Measurements from ENCODE around the gene SAMD11. TPM values are rescaled to one million over a fixed set of nuclear protein-coding genes. Genes with fewer than 3 reads are reported as not detected.

Gene SAMD11
- total and polyA plus RNA-seq, 2 of the 13 experiments (the other 11 are each of a cell fraction or from before 2014, with no cell fraction given) = 0.11 TPM; not detected in 1

DNA sequence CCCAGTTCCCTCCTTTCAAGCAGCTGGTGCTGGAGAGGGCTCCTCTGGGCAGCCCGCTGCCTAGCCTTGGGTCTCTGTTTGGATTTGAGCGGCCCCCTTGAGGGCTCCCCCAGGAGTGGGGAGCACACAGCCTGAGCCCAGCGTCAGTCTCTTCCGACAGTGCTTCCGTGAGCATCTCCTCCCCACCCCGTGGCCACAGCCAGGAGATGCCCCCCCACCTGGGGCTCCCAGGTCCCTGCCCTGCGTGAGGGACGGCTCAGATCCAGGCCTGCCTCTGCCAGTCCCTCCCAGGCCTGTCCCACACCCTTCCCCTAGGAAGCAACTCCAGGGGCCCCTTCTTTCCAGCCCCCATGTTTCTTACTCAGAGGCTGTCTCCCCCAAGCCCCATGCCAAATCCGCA lies 3.5 kb downstream of the SAMD11 start:
- Histone ChIP-seq H3K27me3 (ENCODE audit: control insufficient read depth in 1 of 2, insufficient read depth in 2 of 2, low read length in 2 of 2) (peaks cover 38 to 86% of the 10 kb centered on the region in 2 experiments), H3K4me2 (ENCODE audit: low read depth, low read length) (no peak overlapping the region), H4K20me1 (ENCODE audit: insufficient read depth, low read length) (peaks cover 3% of the 10 kb centered on the region; the same call in 1 of the 2 replicates), H3K27ac (ENCODE audit: extremely low read length, insufficient read depth, low read length) (no peak overlapping the region), H3K79me2 (ENCODE audit: insufficient read depth, low read length) (no peaks in the 10 kb centered on the region), H3K9me3 (ENCODE audit: low read length) (no peaks in the 10 kb centered on the region), H3K4me3 (replicated peaks in 1 of 3; ENCODE audit: insufficient read depth in 1 of 3, low read depth in 2 of 3, low read length in 3 of 3) (no peak overlapping the region), H3K4me1 (ENCODE audit: insufficient read depth, low read length) (peaks cover 8% of the 10 kb centered on the region), H3K36me3 (replicated peaks in 1 of 2; ENCODE audit: control insufficient read depth in 1 of 2, insufficient read depth in 2 of 2, low read length in 2 of 2) (no peaks in the 10 kb centered on the region), H3K9ac (ENCODE audit: insufficient read depth, low read depth, low read length) (no peak overlapping the region), H2AFZ (ENCODE audit: low read length) (no peak overlapping the region)
- no peak for FAIRE-seq
- no peak for DNase-seq (ENCODE audit: low spot score)
- no TSS peak for BruUV-seq (replicated peaks)
- intact Hi-C loops (cut with micrococcal nuclease; ENCODE audit: unreplicated experiment) (no loop called here), in situ Hi-C loops (cut with HindIII; ENCODE audit: extremely low pct_ligation_motif_present, low pct_unique_long_range_greater_than_20kb) (no loop called here)
- TF ChIP-seq, protein P1, sequence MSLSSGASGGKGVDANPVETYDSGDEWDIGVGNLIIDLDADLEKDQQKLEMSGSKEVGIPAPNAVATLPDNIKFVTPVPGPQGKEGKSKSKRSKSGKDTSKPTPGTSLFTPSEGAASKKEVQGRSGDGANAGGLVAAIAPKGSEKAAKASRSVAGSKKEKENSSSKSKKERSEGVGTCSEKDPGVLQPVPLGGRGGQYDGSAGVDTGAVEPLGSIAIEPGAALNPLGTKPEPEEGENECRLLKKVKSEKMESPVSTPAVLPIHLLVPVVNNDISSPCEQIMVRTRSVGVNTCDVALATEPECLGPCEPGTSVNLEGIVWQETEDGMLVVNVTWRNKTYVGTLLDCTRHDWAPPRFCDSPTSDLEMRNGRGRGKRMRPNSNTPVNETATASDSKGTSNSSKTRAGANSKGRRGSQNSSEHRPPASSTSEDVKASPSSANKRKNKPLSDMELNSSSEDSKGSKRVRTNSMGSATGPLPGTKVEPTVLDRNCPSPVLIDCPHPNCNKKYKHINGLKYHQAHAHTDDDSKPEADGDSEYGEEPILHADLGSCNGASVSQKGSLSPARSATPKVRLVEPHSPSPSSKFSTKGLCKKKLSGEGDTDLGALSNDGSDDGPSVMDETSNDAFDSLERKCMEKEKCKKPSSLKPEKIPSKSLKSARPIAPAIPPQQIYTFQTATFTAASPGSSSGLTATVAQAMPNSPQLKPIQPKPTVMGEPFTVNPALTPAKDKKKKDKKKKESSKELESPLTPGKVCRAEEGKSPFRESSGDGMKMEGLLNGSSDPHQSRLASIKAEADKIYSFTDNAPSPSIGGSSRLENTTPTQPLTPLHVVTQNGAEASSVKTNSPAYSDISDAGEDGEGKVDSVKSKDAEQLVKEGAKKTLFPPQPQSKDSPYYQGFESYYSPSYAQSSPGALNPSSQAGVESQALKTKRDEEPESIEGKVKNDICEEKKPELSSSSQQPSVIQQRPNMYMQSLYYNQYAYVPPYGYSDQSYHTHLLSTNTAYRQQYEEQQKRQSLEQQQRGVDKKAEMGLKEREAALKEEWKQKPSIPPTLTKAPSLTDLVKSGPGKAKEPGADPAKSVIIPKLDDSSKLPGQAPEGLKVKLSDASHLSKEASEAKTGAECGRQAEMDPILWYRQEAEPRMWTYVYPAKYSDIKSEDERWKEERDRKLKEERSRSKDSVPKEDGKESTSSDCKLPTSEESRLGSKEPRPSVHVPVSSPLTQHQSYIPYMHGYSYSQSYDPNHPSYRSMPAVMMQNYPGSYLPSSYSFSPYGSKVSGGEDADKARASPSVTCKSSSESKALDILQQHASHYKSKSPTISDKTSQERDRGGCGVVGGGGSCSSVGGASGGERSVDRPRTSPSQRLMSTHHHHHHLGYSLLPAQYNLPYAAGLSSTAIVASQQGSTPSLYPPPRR (CRISPR knock-in tag; IDR thresholded peaks at IDR 0.05; ENCODE audit: borderline replicate concordance) = no peak
- TF ChIP-seq ZNF510 (CRISPR knock-in tag; IDR thresholded peaks at IDR 0.05; ENCODE audit: low read depth) (no peak), LCORL (IDR thresholded peaks at IDR 0.05) (no peak), LCORL (CRISPR knock-in tag; IDR thresholded peaks at IDR 0.05) (no peak), ZNF44 (CRISPR knock-in tag; IDR thresholded peaks at IDR 0.05) (no peak), EZH2 (conservative IDR thresholded peaks at IDR 0.05; ENCODE audit: low read depth, low read length) (peak; percentile 69; the same call in 1 of the 2 replicates)
- ChIA-PET CTCF (ENCODE audit: low intra/inter-chr PET ratio, low total read pairs) (no interaction called here), POLR2A (no interaction called here)
- WGBS (ENCODE audit: low lambda C conversion rate) = 67% methylated on average over 1 of the region's 9 CpGs
- ATAC-seq = no peak

All from HepG2 (cell line).